ENCODE data around the gene GPX3.

GPX3 gene

GRCh38 chr5:151058891-151059489 is 38.6 kb downstream of the GPX3 start:
- no peak overlapping the region for H3K27ac ChIP-seq (ENCODE audit: low read depth, low read length)
- no peaks in the 10 kb centered on the region for H3K9me3 ChIP-seq (ENCODE audit: control insufficient read depth, insufficient read depth, low read depth, low read length)
- no peaks in the 10 kb centered on the region for H3K27me3 ChIP-seq (ENCODE audit: control insufficient read depth, insufficient read depth, low read length)
- peaks cover 7% of the 10 kb centered on the region; the same call in 1 of the 2 replicates for H3K4me1 ChIP-seq (ENCODE audit: control insufficient read depth, insufficient read depth, low read length)
- no peak overlapping the region for H3K4me3 ChIP-seq (ENCODE audit: low read depth, low read length)
- peaks cover 63% of the 10 kb centered on the region for H3K36me3 ChIP-seq (ENCODE audit: control insufficient read depth, insufficient read depth, low read length)
- H3K9ac ChIP-seq (ENCODE audit: low read length): no peak overlapping the region

- peaks cover 54% of the 10 kb centered on the region for H3K36me3 ChIP-seq (ENCODE audit: control insufficient read depth, insufficient read depth, low read length)
- no peaks in the 10 kb centered on the region for H3K9me3 ChIP-seq (ENCODE audit: control insufficient read depth, insufficient read depth, low read depth, low read length)
- H3K27ac ChIP-seq (ENCODE audit: low read depth, low read length): no peak overlapping the region
- no peaks in the 10 kb centered on the region for H3K27me3 ChIP-seq (ENCODE audit: control insufficient read depth, insufficient read depth, low read length)
- no peak overlapping the region for H3K4me3 ChIP-seq (ENCODE audit: low read depth, low read length)
- H3K4me1 ChIP-seq (ENCODE audit: control insufficient read depth, insufficient read depth, low read length): peaks cover 7% of the 10 kb centered on the region; the same call in 1 of the 2 replicates
- no peak overlapping the region for H3K9ac ChIP-seq (ENCODE audit: low read length)
Measured at GRCh38 chr5:151060742-151061141, 40.4 kb downstream of the GPX3 start.

GRCh38 chr5:151062405-151063141 is 42.2 kb downstream of the GPX3 start:
- no peak overlapping the region for H3K4me3 ChIP-seq (ENCODE audit: low read depth, low read length)
- peaks cover 45% of the 10 kb centered on the region for H3K36me3 ChIP-seq (ENCODE audit: control insufficient read depth, insufficient read depth, low read length)
- H3K4me1 ChIP-seq (ENCODE audit: control insufficient read depth, insufficient read depth, low read length): peaks cover 11% of the 10 kb centered on the region; the same call in 1 of the 2 replicates
- H3K9ac ChIP-seq (ENCODE audit: low read length): no peak overlapping the region
- H3K9me3 ChIP-seq (ENCODE audit: control insufficient read depth, insufficient read depth, low read depth, low read length): no peaks in the 10 kb centered on the region
- no peak overlapping the region for H3K27ac ChIP-seq (ENCODE audit: low read depth, low read length)
- no peaks in the 10 kb centered on the region for H3K27me3 ChIP-seq (ENCODE audit: control insufficient read depth, insufficient read depth, low read length)

GRCh38 chr5:151063142-151063989 is 43.0 kb downstream of the GPX3 start:
- no peak overlapping the region for H3K9ac ChIP-seq (ENCODE audit: low read length)
- H3K36me3 ChIP-seq (ENCODE audit: control insufficient read depth, insufficient read depth, low read length): peaks cover 44% of the 10 kb centered on the region
- no peaks in the 10 kb centered on the region for H3K27me3 ChIP-seq (ENCODE audit: control insufficient read depth, insufficient read depth, low read length)
- H3K4me3 ChIP-seq (ENCODE audit: low read depth, low read length): no peak overlapping the region
- peaks cover 11% of the 10 kb centered on the region; the same call in 1 of the 2 replicates for H3K4me1 ChIP-seq (ENCODE audit: control insufficient read depth, insufficient read depth, low read length)
- no peak overlapping the region for H3K27ac ChIP-seq (ENCODE audit: low read depth, low read length)
- no peaks in the 10 kb centered on the region for H3K9me3 ChIP-seq (ENCODE audit: control insufficient read depth, insufficient read depth, low read depth, low read length)

GRCh38 chr5:151064916-151065499 is 44.6 kb downstream of the GPX3 start:
- Histone ChIP-seq H3K36me3 (ENCODE audit: control insufficient read depth, insufficient read depth, low read length) (peaks cover 32% of the 10 kb centered on the region), H3K9me3 (ENCODE audit: control insufficient read depth, insufficient read depth, low read depth, low read length) (no peaks in the 10 kb centered on the region), H3K27me3 (ENCODE audit: control insufficient read depth, insufficient read depth, low read length) (no peaks in the 10 kb centered on the region), H3K4me1 (ENCODE audit: control insufficient read depth, insufficient read depth, low read length) (peaks cover 11% of the 10 kb centered on the region; the same call in 1 of the 2 replicates), H3K27ac (ENCODE audit: low read depth, low read length) (no peak overlapping the region), H3K9ac (ENCODE audit: low read length) (no peak overlapping the region), H3K4me3 (ENCODE audit: low read depth, low read length) (no peak overlapping the region)

- Histone ChIP-seq H3K4me1 (ENCODE audit: control insufficient read depth, insufficient read depth, low read length) (peaks cover 11% of the 10 kb centered on the region; the same call in 1 of the 2 replicates), H3K4me3 (ENCODE audit: low read depth, low read length) (no peak overlapping the region), H3K27ac (ENCODE audit: low read depth, low read length) (no peak overlapping the region), H3K27me3 (ENCODE audit: control insufficient read depth, insufficient read depth, low read length) (no peaks in the 10 kb centered on the region), H3K9ac (ENCODE audit: low read length) (no peak overlapping the region), H3K36me3 (ENCODE audit: control insufficient read depth, insufficient read depth, low read length) (peaks cover 27% of the 10 kb centered on the region), H3K9me3 (ENCODE audit: control insufficient read depth, insufficient read depth, low read depth, low read length) (no peaks in the 10 kb centered on the region)
Measured at GRCh38 chr5:151065609-151066008, 45.2 kb downstream of the GPX3 start.

GRCh38 chr5:151066920-151067319 is 46.5 kb downstream of the GPX3 start:
- Histone ChIP-seq H3K27ac (ENCODE audit: low read depth, low read length) (no peak overlapping the region), H3K9ac (ENCODE audit: low read length) (no peak overlapping the region), H3K36me3 (ENCODE audit: control insufficient read depth, insufficient read depth, low read length) (peaks cover 16% of the 10 kb centered on the region), H3K9me3 (ENCODE audit: control insufficient read depth, insufficient read depth, low read depth, low read length) (no peaks in the 10 kb centered on the region), H3K4me3 (ENCODE audit: low read depth, low read length) (no peak overlapping the region), H3K4me1 (ENCODE audit: control insufficient read depth, insufficient read depth, low read length) (peaks cover 11% of the 10 kb centered on the region; the same call in 1 of the 2 replicates), H3K27me3 (ENCODE audit: control insufficient read depth, insufficient read depth, low read length) (no peaks in the 10 kb centered on the region)

GRCh38 chr5:151067632-151068432 is 47.4 kb downstream of the GPX3 start:
- H3K9ac ChIP-seq (ENCODE audit: low read length): no peak overlapping the region
- peaks cover 11% of the 10 kb centered on the region; the same call in 1 of the 2 replicates for H3K4me1 ChIP-seq (ENCODE audit: control insufficient read depth, insufficient read depth, low read length)
- H3K36me3 ChIP-seq (ENCODE audit: control insufficient read depth, insufficient read depth, low read length): peaks cover 7% of the 10 kb centered on the region; the same call in 1 of the 2 replicates
- no peak overlapping the region for H3K27ac ChIP-seq (ENCODE audit: low read depth, low read length)
- no peak overlapping the region for H3K4me3 ChIP-seq (ENCODE audit: low read depth, low read length)
- no peaks in the 10 kb centered on the region for H3K9me3 ChIP-seq (ENCODE audit: control insufficient read depth, insufficient read depth, low read depth, low read length)
- H3K27me3 ChIP-seq (ENCODE audit: control insufficient read depth, insufficient read depth, low read length): no peaks in the 10 kb centered on the region

GRCh38 chr5:151068433-151069197 is 48.2 kb downstream of the GPX3 start:
- Histone ChIP-seq H3K9ac (ENCODE audit: low read length) (no peak overlapping the region), H3K36me3 (ENCODE audit: control insufficient read depth, insufficient read depth, low read length) (no peaks in the 10 kb centered on the region), H3K27me3 (ENCODE audit: control insufficient read depth, insufficient read depth, low read length) (no peaks in the 10 kb centered on the region), H3K27ac (ENCODE audit: low read depth, low read length) (no peak overlapping the region), H3K4me3 (ENCODE audit: low read depth, low read length) (no peak overlapping the region), H3K9me3 (ENCODE audit: control insufficient read depth, insufficient read depth, low read depth, low read length) (peaks cover 3% of the 10 kb centered on the region; the same call in 1 of the 2 replicates), H3K4me1 (ENCODE audit: control insufficient read depth, insufficient read depth, low read length) (peaks cover 4% of the 10 kb centered on the region; the same call in 1 of the 2 replicates)
